HepG2 (cell line): ENCODE results near the gene TOP1. TPM values are rescaled to one million over a fixed set of nuclear protein-coding genes. Genes with fewer than 3 reads are reported as not detected.
A peak's percentile ranks its signal among the peaks of the same experiment; 100 is the strongest.

Experiments
- AKNA ChIP-seq: sonication (generic); formaldehyde crosslinking; IDR thresholded peaks from 2 replicates; pipeline ENCODE4 v1.4.0; 2020; ENCODE audit warnings: missing genetic modification reagents, borderline replicate concordance
- ATF7 ChIP-seq, 2 experiments: fragments of 450-650 bp in 1 of 2; sonication (generic) in 1 of 2; formaldehyde crosslinking in 1 of 2; IDR thresholded peaks; 2 replicates each; pipeline versions ENCODE4 v1.4.0 to v1.6.1; 2016 to 2020; ENCODE audit warnings: antibody characterized with exemption in 1 of 2, mild to moderate bottlenecking in 1 of 2, missing genetic modification reagents in 1 of 2
- DRAP1 ChIP-seq: IDR thresholded peaks from 2 replicates; pipeline ENCODE4 v1.6.1; 2016; ENCODE audit warnings: missing genetic modification reagents, missing compliant biosample characterization
- HNF4G ChIP-seq, 2 experiments: sonication (generic) in 1 of 2; formaldehyde crosslinking in 1 of 2; IDR thresholded peaks; 2 replicates each; pipeline versions ENCODE4 v1.4.0 to v1.6.1; 2011 to 2020; ENCODE audit warnings: borderline replicate concordance in 2 of 2, low read depth in 2 of 2, mild to moderate bottlenecking in 2 of 2, low read length in 1 of 2, missing genetic modification reagents in 1 of 2, moderate library complexity in 1 of 2
- IRF2 ChIP-seq: IDR thresholded peaks from 2 replicates; pipeline ENCODE4 v1.6.1; 2018; ENCODE audit warnings: missing genetic modification reagents, missing compliant biosample characterization
- KLF13 ChIP-seq: sonication (generic); formaldehyde crosslinking; IDR thresholded peaks from 2 replicates; pipeline ENCODE4 v1.4.0; 2020; ENCODE audit warnings: mild to moderate bottlenecking, missing genetic modification reagents
- LCORL ChIP-seq, 2 experiments: fragments of 450-650 bp in 1 of 2; sonication (generic) in 1 of 2; formaldehyde crosslinking in 1 of 2; IDR thresholded peaks; 2 replicates each; pipeline versions ENCODE4 v1.5.0 to v1.6.1; 2017 to 2020; ENCODE audit warnings: antibody characterized with exemption in 1 of 2, missing genetic modification reagents in 1 of 2
- MATR3 ChIP-seq: sonication (generic); formaldehyde crosslinking; IDR thresholded peaks from 2 replicates; pipeline ENCODE4 v1.4.0; 2020; ENCODE audit warnings: missing genetic modification reagents
- PHF5A ChIP-seq: IDR thresholded peaks from one replicate; pipeline ENCODE4 v1.6.1; 2018; ENCODE audit warnings: low read depth, missing genetic modification reagents; ENCODE audit not compliant: unreplicated experiment
- PLRG1 ChIP-seq: fragments of 450-650 bp; conservative IDR thresholded peaks from 2 replicates; pipeline ENCODE4 v1.6.1; 2016
- POLR2G ChIP-seq: fragments of 200-400 bp; formaldehyde crosslinking; IDR thresholded peaks from 2 replicates; pipeline ENCODE4 v1.6.1; 2018; ENCODE audit warnings: mild to moderate bottlenecking, low read depth, low read length, moderate library complexity
- PTBP1 ChIP-seq: fragments of 200-400 bp; formaldehyde crosslinking; IDR thresholded peaks from 2 replicates; pipeline ENCODE4 v1.6.1; 2018; ENCODE audit warnings: low read length, low read depth; ENCODE audit not compliant: poor library complexity, severe bottlenecking
- RAD51 ChIP-seq: fragments of 450-650 bp; IDR thresholded peaks from 2 replicates; pipeline ENCODE4 v1.6.1; 2016; ENCODE audit warnings: borderline replicate concordance
- TBX3 ChIP-seq: fragments of 450-650 bp; IDR thresholded peaks from 2 replicates; pipeline ENCODE4 v1.6.1; 2017; ENCODE audit warnings: antibody characterized with exemption, mild to moderate bottlenecking, inconsistent platforms, borderline replicate concordance
- TEF ChIP-seq: sonication (generic); formaldehyde crosslinking; IDR thresholded peaks from 2 replicates; pipeline ENCODE4 v1.5.0; 2020; ENCODE audit warnings: missing genetic modification reagents
- WIZ ChIP-seq: sonication (generic); formaldehyde crosslinking; IDR thresholded peaks from 2 replicates; pipeline ENCODE4 v1.5.1; 2020; ENCODE audit warnings: mild to moderate bottlenecking, missing genetic modification reagents
- ZKSCAN1 ChIP-seq: fragments of 150-350 bp; IDR thresholded peaks from 2 replicates; pipeline ENCODE4 v1.6.1; 2014; ENCODE audit warnings: low read length
- ZNF232 ChIP-seq: sonication (generic); formaldehyde crosslinking; IDR thresholded peaks from 2 replicates; pipeline ENCODE4 v1.4.0; 2020; ENCODE audit warnings: missing genetic modification reagents, borderline replicate concordance
- ZNF263 ChIP-seq: sonication (generic); formaldehyde crosslinking; IDR thresholded peaks from 2 replicates; pipeline ENCODE4 v1.4.0; 2020; ENCODE audit warnings: missing genetic modification reagents
- ZNF317 ChIP-seq: sonication (generic); formaldehyde crosslinking; IDR thresholded peaks from 2 replicates; pipeline ENCODE4 v1.5.0; 2020; ENCODE audit warnings: mild to moderate bottlenecking, missing genetic modification reagents
- ZNF333 ChIP-seq: sonication (generic); formaldehyde crosslinking; IDR thresholded peaks from 2 replicates; pipeline ENCODE4 v1.4.0; 2020; ENCODE audit warnings: mild to moderate bottlenecking, missing genetic modification reagents, borderline replicate concordance
- ZNF569 ChIP-seq: sonication (generic); formaldehyde crosslinking; IDR thresholded peaks from 2 replicates; pipeline ENCODE4 v1.5.0; 2020; ENCODE audit warnings: mild to moderate bottlenecking, missing genetic modification reagents, moderate library complexity, borderline replicate concordance
- ZNF850 ChIP-seq: sonication (generic); formaldehyde crosslinking; conservative IDR thresholded peaks from 2 replicates; pipeline ENCODE4 v1.9.0; 2021; ENCODE audit warnings: mild to moderate bottlenecking, missing genetic modification reagents
- polyA plus RNA-seq, 8 experiments: library from polyadenylated mRNA; depleted of rRNA in 3 of 8; stranded (reverse) in 7 of 8; unstranded in 1 of 8; fragments of >200 nt; fragmentation: Illumina TruSeq in 4 of 8; extraction: Trizol in 4 of 8; gene quantifications; 2 replicates each; pipeline versions ENCODE4 v1.2.1 to v1.2.3, GENCODE V29; 2011 to 2016; ENCODE audit warnings: low read depth in 4 of 8, missing spikeins in 1 of 8, mixed read lengths in 1 of 8; ENCODE audit not compliant: insufficient read depth in 1 of 8
- total RNA-seq, 5 experiments: library from RNA; depleted of rRNA; stranded (reverse); fragments of >200 nt; fragmentation: Illumina TruSeq; extraction: Trizol; gene quantifications; 2 replicates each; pipeline ENCODE4 v1.2.3, GENCODE V29; 2016; ENCODE audit warnings: low read depth in 1 of 5

TOP1 gene
- total and polyA plus RNA-seq, 2 of the 13 experiments (the other 11 are each of a cell fraction or from before 2014, with no cell fraction given) = 10.2 to 19.4 TPM

GRCh38 chr20:41137614-41138474 is 109.2 kb downstream of the TOP1 start (continued):
- no peak; the same call in 1 of the 2 replicates for TF ChIP-seq IRF2 (CRISPR knock-in tag)
- TF ChIP-seq DRAP1 (CRISPR knock-in tag) = peak; percentile 54
- TF ChIP-seq HNF4G (IDR thresholded peaks at IDR 0.05; ENCODE audit: borderline replicate concordance, low read depth, low read length) = no peak
- TF ChIP-seq HNF4G (CRISPR knock-in tag; IDR thresholded peaks at IDR 0.05; ENCODE audit: borderline replicate concordance, low read depth) = no peak; the same call in 1 of the 2 replicates
- TF ChIP-seq KLF13 (CRISPR knock-in tag) = 0 out of 2 replicates have a peak, but pooled peaks have one; percentile 64
- no peak for TF ChIP-seq RAD51
- no peak; the same call in 1 of the 2 replicates for TF ChIP-seq ZNF263 (CRISPR knock-in tag)
- TF ChIP-seq ZNF850 (CRISPR knock-in tag) = no peak; the same call in 1 of the 2 replicates
- no peak for TF ChIP-seq MATR3 (CRISPR knock-in tag)
- peak; percentile 77; the same call in 1 of the 2 replicates for TF ChIP-seq ZNF232 (CRISPR knock-in tag)
- TF ChIP-seq WIZ (CRISPR knock-in tag) = peak; percentile 85
- TF ChIP-seq AKNA (CRISPR knock-in tag) = no peak
- TF ChIP-seq PHF5A (CRISPR knock-in tag) = no peak
- no peak for TF ChIP-seq TEF (CRISPR knock-in tag)
- no peak for TF ChIP-seq ZKSCAN1
- no peak for TF ChIP-seq PLRG1
- TF ChIP-seq ZNF333 (CRISPR knock-in tag) = 0 out of 2 replicates have a peak, but pooled peaks have one; percentile 18
- peak; percentile 79 for TF ChIP-seq ZNF317 (CRISPR knock-in tag)
- no peak for TF ChIP-seq ZNF569 (CRISPR knock-in tag)
- no peak for TF ChIP-seq ATF7 (IDR thresholded peaks at IDR 0.05)
- no peak for TF ChIP-seq ATF7 (CRISPR knock-in tag; IDR thresholded peaks at IDR 0.05)
- no peak for TF ChIP-seq LCORL (IDR thresholded peaks at IDR 0.05)
- TF ChIP-seq LCORL (CRISPR knock-in tag; IDR thresholded peaks at IDR 0.05) = peak; percentile 92
- TF ChIP-seq PTBP1 = peak; percentile 84
- TF ChIP-seq TBX3 = no peak
- TF ChIP-seq POLR2G = no peak; the same call in none of the 2 replicates
